ENCODE measurements around the gene FCSK. TPM values are rescaled to one million over a fixed set of nuclear protein-coding genes. Genes with fewer than 3 reads are reported as not detected.

Gene FCSK
- total and polyA plus RNA-seq, 10 of the 15 experiments (the other 5 are each of a cell fraction or from before 2014, with no cell fraction given) = 0.60 to 17.6 (median 7.4) TPM

GRCh38 chr16:70453117-70453891, 1.1 kb upstream of the FCSK start (continued):
- TF ChIP-seq IRF3 (IDR thresholded peaks at IDR 0.05) = no peak
- no peak for TF ChIP-seq MTA3 (IDR thresholded peaks at IDR 0.05; ENCODE audit: borderline replicate concordance, low read length)
- no peak for TF ChIP-seq EP300 (IDR thresholded peaks at IDR 0.05; ENCODE audit: borderline replicate concordance in 1 of 2, control insufficient read depth in 1 of 2, low read depth in 2 of 2, low read length in 2 of 2)
- TF ChIP-seq RB1 (IDR thresholded peaks at IDR 0.05; ENCODE audit: borderline replicate concordance) = no peak
- TF ChIP-seq TARDBP (IDR thresholded peaks at IDR 0.05; ENCODE audit: borderline replicate concordance) = no peak
- no peak for TF ChIP-seq KLF5 (IDR thresholded peaks at IDR 0.05; ENCODE audit: partially characterized antibody)
- TF ChIP-seq IRF4 (IDR thresholded peaks at IDR 0.05; ENCODE audit: low read depth, low read length) = no peak
- TF ChIP-seq POU2F2 (IDR thresholded peaks at IDR 0.05; ENCODE audit: borderline replicate concordance, low read depth, low read length) = no peak

DNA sequence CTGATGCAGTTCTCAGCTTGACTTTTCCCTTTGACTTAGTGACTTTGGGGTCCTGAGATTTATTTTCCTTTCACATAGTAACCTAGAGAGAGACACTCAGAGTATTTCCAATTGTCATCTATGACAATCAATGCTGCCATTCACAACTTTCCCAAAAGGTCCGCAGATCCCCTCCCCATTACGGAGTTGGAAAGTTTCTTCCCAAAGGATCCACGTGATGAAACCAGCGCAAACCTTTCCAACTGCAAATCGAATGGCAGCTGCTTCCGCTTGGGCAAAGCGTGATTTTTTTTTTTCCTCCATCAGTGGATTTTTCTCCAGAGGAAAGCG, 538 bp upstream of the FCSK start:
- Histone ChIP-seq H3K36me3 (ENCODE audit: control insufficient read depth in 2 of 2, insufficient read depth in 2 of 2, low read length in 1 of 2) (no peaks in the 10 kb centered on the region), H2AFZ (ENCODE audit: control insufficient read depth, low read depth, low read length) (peak overlapping the region; percentile 31), H3K9me3 (replicated peaks; ENCODE audit: control insufficient read depth, insufficient read depth, low read length) (no peaks in the 10 kb centered on the region), H3K4me1 (ENCODE audit: control insufficient read depth, insufficient read depth, low read length) (no peaks in the 10 kb centered on the region), H3K4me3 (peak overlapping the region; percentile 93), H3K9ac (ENCODE audit: control insufficient read depth, insufficient read depth, low read length) (peak overlapping the region; percentile 93), H3K27me3 (replicated peaks in 1 of 2; ENCODE audit: control insufficient read depth in 2 of 2, insufficient read depth in 2 of 2, low read length in 1 of 2) (no peaks in the 10 kb centered on the region), H3K79me2 (ENCODE audit: control insufficient read depth, insufficient read depth, low read length) (peaks cover 8% of the 10 kb centered on the region), H3K27ac (ENCODE audit: control insufficient read depth, insufficient read depth) (peak overlapping the region; percentile 95), H3K4me2 (ENCODE audit: control insufficient read depth, insufficient read depth) (peak overlapping the region; percentile 92), H4K20me1 (ENCODE audit: control insufficient read depth, insufficient read depth) (no peaks in the 10 kb centered on the region)
- BruUV-seq (replicated peaks) = no TSS peak
- FAIRE-seq (peak; percentile 66), DNase-seq (ENCODE audit: low read depth, low spot score) (no peak), ATAC-seq (no peak)
- SMC1A ChIA-PET (ENCODE audit: uncharacterized antibody, unreplicated experiment) = interaction anchor here (0.6 to 5.0 kb wide), 19 partner anchors 11 to 85 kb away, joined by 3 to 36 read pairs (median 3); partner anchors contain the start of gene ST3GAL2
- in situ Hi-C loops (cut with MboI) = no loop called here
- intact Hi-C loops (cut with micrococcal nuclease; ENCODE audit: unreplicated experiment) = loop anchor here (1.0 kb wide), 2 partner anchors 15 to 22 kb away; partner anchors contain the start of gene ST3GAL2
- CTCF ChIA-PET = interaction anchor here (0.7 to 3.8 kb wide), 14 partner anchors 11 to 84 kb away, joined by 3 to 25 read pairs (median 6); partner anchors contain the start of gene ST3GAL2
- RAD21 ChIA-PET (ENCODE audit: unreplicated experiment) = interaction anchor here (1.0 to 3.7 kb wide), 16 partner anchors 15 to 107 kb away, joined by 3 to 30 read pairs (median 6); partner anchors contain the start of genes DDX19A and ST3GAL2
- WGBS (ENCODE audit: insufficient coverage, insufficient replicate concordance, low lambda C conversion rate, missing lambda C conversion rate) = 0% methylated on average over 7 of the region's 8 CpGs
- POLR2A ChIA-PET = interaction anchor here (0.6 to 3.4 kb wide), 11 partner anchors 10 to 103 kb away, joined by 3 to 30 read pairs (median 6); partner anchors contain the start of gene ST3GAL2
- TF ChIP-seq HSF1 (IDR thresholded peaks at IDR 0.05; ENCODE audit: low read depth, low read length) (no peak), TAF1 (IDR thresholded peaks at IDR 0.05; ENCODE audit: borderline replicate concordance, low read depth, low read length) (no peak), ATF2 (IDR thresholded peaks at IDR 0.05; ENCODE audit: low read length) (no peak), ETV6 (conservative IDR thresholded peaks at IDR 0.05 in 1 of 2, IDR thresholded peaks at IDR 0.05 in 1 of 2; ENCODE audit: borderline replicate concordance in 1 of 2, low read depth in 1 of 2) (no peak), SMAD1 (IDR thresholded peaks at IDR 0.05; ENCODE audit: low read depth, partially characterized antibody) (peak; percentile 48), EP300 (IDR thresholded peaks at IDR 0.05; ENCODE audit: borderline replicate concordance in 1 of 2, control insufficient read depth in 1 of 2, low read depth in 2 of 2, low read length in 2 of 2) (no peak), EED (IDR thresholded peaks at IDR 0.05; ENCODE audit: low read depth) (peak; percentile 58), TCF3 (IDR thresholded peaks at IDR 0.05; ENCODE audit: borderline replicate concordance, insufficient read depth, low read depth, low read length) (no peak), IKZF2 (IDR thresholded peaks at IDR 0.05) (peak; percentile 40 to 46; a peak in 3 of 4 replicates), CHD2 (IDR thresholded peaks at IDR 0.05; ENCODE audit: borderline replicate concordance, low read depth, low read length) (no peak), RAD51 (IDR thresholded peaks at IDR 0.05) (peak; percentile 65; the same call in 1 of the 2 replicates)
